ENCODE data around the gene LAPTM5. TPM values are rescaled to one million over a fixed set of nuclear protein-coding genes. Genes with fewer than 3 reads are reported as not detected.

Gene LAPTM5
- total RNA-seq, 1 experiment from 2014 or later: 0.15 TPM

GRCh38 chr1:30787266-30787665, 29.7 kb upstream of the LAPTM5 start:
- no CpG with 5 or more reads among the region's 5 CpGs for WGBS (ENCODE audit: extremely low coverage, insufficient read length, low lambda C conversion rate)

More at GRCh38 chr1:30787266-30787665, 29.7 kb upstream of the LAPTM5 start:
- Histone ChIP-seq H3K4me1 (ENCODE audit: insufficient read depth, low read length) (no peaks in the 10 kb centered on the region), H3K79me1 (ENCODE audit: insufficient read depth, low read depth, low read length, poor library complexity, severe bottlenecking) (no peaks in the 10 kb centered on the region), H2BK5ac (ENCODE audit: insufficient read length, low read length) (no peak overlapping the region), H3K23ac (ENCODE audit: insufficient read length, low read depth, low read length) (no peak overlapping the region), H2BK12ac (ENCODE audit: insufficient read length, low read depth, low read length) (no peak overlapping the region), H3K9ac (ENCODE audit: extremely low read depth, insufficient read length, low read length) (no peak overlapping the region), H2AK5ac (ENCODE audit: insufficient read length, low read length) (no peak overlapping the region), H4K91ac (ENCODE audit: insufficient read length, low read depth, low read length) (no peak overlapping the region), H3K14ac (ENCODE audit: insufficient read depth, low read length) (no peak overlapping the region; the same call in 1 of the 2 replicates), H3K18ac (ENCODE audit: insufficient read length, low read depth, low read length) (no peak overlapping the region), H3K27me3 (ENCODE audit: insufficient read depth, low read length) (no peaks in the 10 kb centered on the region), H2BK20ac (ENCODE audit: low read depth, low read length, poor library complexity, severe bottlenecking) (no peak overlapping the region), H4K5ac (ENCODE audit: insufficient read length, low read depth, low read length) (no peak overlapping the region), H2AFZ (ENCODE audit: low read length) (no peak overlapping the region), H2BK120ac (ENCODE audit: low read depth, low read length, poor library complexity, severe bottlenecking) (no peak overlapping the region), H3K9me3 (ENCODE audit: control insufficient read depth, low read depth, low read length) (no peaks in the 10 kb centered on the region), H3K79me2 (ENCODE audit: insufficient read depth, low read length) (no peaks in the 10 kb centered on the region), H3K4me2 (ENCODE audit: insufficient read depth, insufficient read length, low read length) (no peak overlapping the region), H3K27ac (ENCODE audit: insufficient read length, low read depth, low read length) (no peak overlapping the region), H4K8ac (replicated peaks; ENCODE audit: insufficient read length, low read depth, low read length) (no peak overlapping the region), H3K23me2 (ENCODE audit: insufficient read length, low read depth, low read length, poor library complexity, severe bottlenecking) (peaks cover 4% of the 10 kb centered on the region), H3T11ph (ENCODE audit: low read length) (no peak overlapping the region), H4K20me1 (ENCODE audit: control insufficient read depth, insufficient read depth, insufficient read length) (no peaks in the 10 kb centered on the region), H3K56ac (ENCODE audit: insufficient read length, low read depth, low read length) (no peak overlapping the region), H3K4ac (ENCODE audit: low read depth, low read length) (no peak overlapping the region), H2BK15ac (ENCODE audit: low read depth, low read length) (no peak overlapping the region)
- TF ChIP-seq, protein P1, sequence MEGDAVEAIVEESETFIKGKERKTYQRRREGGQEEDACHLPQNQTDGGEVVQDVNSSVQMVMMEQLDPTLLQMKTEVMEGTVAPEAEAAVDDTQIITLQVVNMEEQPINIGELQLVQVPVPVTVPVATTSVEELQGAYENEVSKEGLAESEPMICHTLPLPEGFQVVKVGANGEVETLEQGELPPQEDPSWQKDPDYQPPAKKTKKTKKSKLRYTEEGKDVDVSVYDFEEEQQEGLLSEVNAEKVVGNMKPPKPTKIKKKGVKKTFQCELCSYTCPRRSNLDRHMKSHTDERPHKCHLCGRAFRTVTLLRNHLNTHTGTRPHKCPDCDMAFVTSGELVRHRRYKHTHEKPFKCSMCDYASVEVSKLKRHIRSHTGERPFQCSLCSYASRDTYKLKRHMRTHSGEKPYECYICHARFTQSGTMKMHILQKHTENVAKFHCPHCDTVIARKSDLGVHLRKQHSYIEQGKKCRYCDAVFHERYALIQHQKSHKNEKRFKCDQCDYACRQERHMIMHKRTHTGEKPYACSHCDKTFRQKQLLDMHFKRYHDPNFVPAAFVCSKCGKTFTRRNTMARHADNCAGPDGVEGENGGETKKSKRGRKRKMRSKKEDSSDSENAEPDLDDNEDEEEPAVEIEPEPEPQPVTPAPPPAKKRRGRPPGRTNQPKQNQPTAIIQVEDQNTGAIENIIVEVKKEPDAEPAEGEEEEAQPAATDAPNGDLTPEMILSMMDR (conservative IDR thresholded peaks at IDR 0.05): no peak
- H3K27me3 Mint-ChIP-seq (ENCODE audit: low read depth): peaks cover 9% of the 10 kb centered on the region
- no peaks in the 10 kb centered on the region for H3K36me3 Mint-ChIP-seq (ENCODE audit: insufficient read depth in 1 of 3, low read depth in 3 of 3)
- peaks cover 10 to 25% of the 10 kb centered on the region in 2 experiments for H3K4me1 Mint-ChIP-seq
- no peaks in the 10 kb centered on the region; a peak in 1 of 5 replicates for H3K9me3 Mint-ChIP-seq
- peak overlapping the region in 2 of 3 experiments; percentile 8 to 13; a peak in 1 of 7 replicates for H3K27ac Mint-ChIP-seq
- H3K4me3 Mint-ChIP-seq: peak overlapping the region in 1 of 2 experiments; percentile 10; a peak in 1 of 5 replicates
- no peak for DNase-seq
